ENCODE measurements around the gene TMEM151B. TPM values are rescaled to one million over a fixed set of nuclear protein-coding genes. Genes with fewer than 3 reads are reported as not detected.
A peak's percentile ranks its signal among the peaks of the same experiment; 100 is the strongest.

Gene TMEM151B
- total RNA-seq, 1 donor from 2014 or later, result 0.13 TPM

GRCh38 chr6:44271914-44272313, 1.7 kb downstream of the TMEM151B start:
- Histone ChIP-seq H3K4me2 (no peak overlapping the region), H4K20me1 (ENCODE audit: low read depth) (no peaks in the 10 kb centered on the region), H3K9ac (no peak overlapping the region), H3K4me1 (peaks cover 30% of the 10 kb centered on the region), H3K9me3 (ENCODE audit: low read depth) (no peaks in the 10 kb centered on the region), H3K79me2 (ENCODE audit: low read depth) (no peaks in the 10 kb centered on the region), H2AFZ (replicated peaks) (no peak overlapping the region), H3K27ac (no peak overlapping the region), H3F3A (ENCODE audit: low read depth) (peaks cover 28% of the 10 kb centered on the region), H3K4me3 (no peak overlapping the region), H3K36me3 (no peaks in the 10 kb centered on the region), H3K27me3 (peaks cover 43% of the 10 kb centered on the region)
- Mint-ChIP-seq H3K4me3 (peak overlapping the region; percentile 89), H3K36me3 (peaks cover 5% of the 10 kb centered on the region), H3K27ac (no peak overlapping the region), H3K4me1 (peaks cover 44% of the 10 kb centered on the region), H3K27me3 (ENCODE audit: insufficient read depth, low read depth) (peaks cover 11% of the 10 kb centered on the region), H3K9me3 (no peaks in the 10 kb centered on the region)
- no peak for TF ChIP-seq CTCF (IDR thresholded peaks at IDR 0.05)
- TF ChIP-seq EZH2 (IDR thresholded peaks at IDR 0.05), result no peak
- no peak for TF ChIP-seq EZH2phosphoT487 (IDR thresholded peaks at IDR 0.05)
- no peak for DNase-seq (ENCODE audit: low spot score)

DNA sequence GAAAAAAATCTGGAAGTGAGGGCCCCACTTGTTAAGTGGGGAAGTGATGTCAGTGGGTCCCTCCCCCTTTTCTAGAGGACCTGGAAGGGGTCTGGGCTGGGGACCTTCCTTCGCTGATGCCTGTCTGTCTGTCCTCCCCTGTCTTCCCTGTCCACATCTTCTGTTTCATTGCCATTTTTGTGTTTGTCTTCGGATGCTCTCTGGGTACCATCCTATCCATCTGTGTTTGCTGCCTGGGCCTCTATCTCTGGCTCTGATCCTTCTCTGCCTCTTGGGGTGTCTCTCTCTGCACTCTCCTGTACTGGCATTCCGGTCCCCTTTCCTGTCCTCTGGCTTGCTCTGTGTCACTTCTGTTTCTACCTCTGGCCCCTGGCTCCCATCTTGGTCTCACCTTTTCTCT, 2.3 kb downstream of the TMEM151B start:
- H4K20me1 ChIP-seq (ENCODE audit: low read depth), result no peaks in the 10 kb centered on the region
- H3K27me3 ChIP-seq, result peaks cover 48% of the 10 kb centered on the region
- H3K9me3 Mint-ChIP-seq, result no peaks in the 10 kb centered on the region
- H3K4me3 Mint-ChIP-seq, result peak overlapping the region; percentile 12
- H3K9ac ChIP-seq, result no peak overlapping the region
- H2AFZ ChIP-seq (replicated peaks), result no peak overlapping the region
- no peaks in the 10 kb centered on the region for H3K9me3 ChIP-seq (ENCODE audit: low read depth)
- no peak overlapping the region for H3K27ac Mint-ChIP-seq
- H3K4me2 ChIP-seq, result no peak overlapping the region
- no peak overlapping the region for H3K4me3 ChIP-seq
- no peaks in the 10 kb centered on the region for H3K79me2 ChIP-seq (ENCODE audit: low read depth)
- no peak overlapping the region for H3K27ac ChIP-seq
- peaks cover 11% of the 10 kb centered on the region for H3K27me3 Mint-ChIP-seq (ENCODE audit: insufficient read depth, low read depth)
- no peaks in the 10 kb centered on the region for H3K36me3 ChIP-seq
- peaks cover 5% of the 10 kb centered on the region for H3K36me3 Mint-ChIP-seq
- H3F3A ChIP-seq (ENCODE audit: low read depth), result peaks cover 26% of the 10 kb centered on the region
- H3K4me1 Mint-ChIP-seq, result peaks cover 43% of the 10 kb centered on the region
- TF ChIP-seq EZH2 (IDR thresholded peaks at IDR 0.05) (no peak), EZH2phosphoT487 (IDR thresholded peaks at IDR 0.05) (no peak), CTCF (IDR thresholded peaks at IDR 0.05) (no peak)
- DNase-seq (ENCODE audit: low spot score), result no peak
- peaks cover 30% of the 10 kb centered on the region for H3K4me1 ChIP-seq

DNA sequence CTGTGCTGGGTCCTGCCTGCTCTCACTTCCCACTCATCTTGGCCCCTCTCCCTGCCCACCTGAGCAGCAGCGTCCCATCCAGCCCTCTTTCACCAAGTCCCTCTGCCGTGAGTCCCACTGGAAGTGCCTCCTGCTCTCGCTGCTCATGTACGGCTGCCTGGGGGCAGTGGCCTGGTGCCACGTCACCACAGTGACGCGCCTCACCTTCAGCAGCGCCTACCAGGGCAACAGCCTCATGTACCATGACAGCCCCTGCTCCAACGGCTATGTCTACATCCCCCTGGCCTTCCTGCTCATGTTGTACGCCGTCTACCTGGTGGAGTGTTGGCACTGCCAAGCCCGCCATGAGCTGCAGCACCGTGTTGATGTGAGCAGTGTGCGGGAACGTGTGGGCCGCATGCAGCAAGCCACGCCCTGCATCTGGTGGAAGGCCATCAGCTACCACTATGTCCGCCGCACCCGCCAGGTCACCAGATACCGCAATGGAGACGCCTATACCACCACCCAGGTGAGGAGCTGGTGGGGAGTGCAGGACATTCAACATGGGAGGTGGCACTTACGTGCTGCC, 2.8 kb downstream of the TMEM151B start:
- peaks cover 5% of the 10 kb centered on the region for H3K36me3 Mint-ChIP-seq

More for the DNA sequence above, 2.8 kb downstream of the TMEM151B start:
- Histone ChIP-seq H3K27ac (no peak overlapping the region), H3K79me2 (ENCODE audit: low read depth) (no peaks in the 10 kb centered on the region), H3K4me3 (no peak overlapping the region), H3K9ac (no peak overlapping the region), H3F3A (ENCODE audit: low read depth) (peaks cover 20% of the 10 kb centered on the region), H3K27me3 (peaks cover 52% of the 10 kb centered on the region), H4K20me1 (ENCODE audit: low read depth) (no peaks in the 10 kb centered on the region), H2AFZ (replicated peaks) (no peak overlapping the region), H3K36me3 (no peaks in the 10 kb centered on the region), H3K9me3 (ENCODE audit: low read depth) (no peaks in the 10 kb centered on the region), H3K4me1 (peaks cover 26% of the 10 kb centered on the region), H3K4me2 (no peak overlapping the region)
- Mint-ChIP-seq H3K4me3 (peak overlapping the region; percentile 12), H3K4me1 (peaks cover 38% of the 10 kb centered on the region), H3K9me3 (no peaks in the 10 kb centered on the region), H3K27me3 (ENCODE audit: insufficient read depth, low read depth) (peaks cover 16% of the 10 kb centered on the region), H3K27ac (no peak overlapping the region)
- TF ChIP-seq CTCF (IDR thresholded peaks at IDR 0.05) (no peak), EZH2phosphoT487 (IDR thresholded peaks at IDR 0.05) (no peak), EZH2 (IDR thresholded peaks at IDR 0.05) (no peak)
- no peak for DNase-seq (ENCODE audit: low spot score)
